Measurements from ENCODE around the gene RPL35. TPM values are rescaled to one million over a fixed set of nuclear protein-coding genes. Genes with fewer than 3 reads are reported as not detected.
"Not testable (repeated sequence)": the region's sequence is repeated elsewhere in the genome, so short reads cannot be mapped to it uniquely, and the experiment has no call there.

Gene RPL35
- total RNA-seq, 1 experiment from 2014 or later: 1,966 TPM

DNA sequence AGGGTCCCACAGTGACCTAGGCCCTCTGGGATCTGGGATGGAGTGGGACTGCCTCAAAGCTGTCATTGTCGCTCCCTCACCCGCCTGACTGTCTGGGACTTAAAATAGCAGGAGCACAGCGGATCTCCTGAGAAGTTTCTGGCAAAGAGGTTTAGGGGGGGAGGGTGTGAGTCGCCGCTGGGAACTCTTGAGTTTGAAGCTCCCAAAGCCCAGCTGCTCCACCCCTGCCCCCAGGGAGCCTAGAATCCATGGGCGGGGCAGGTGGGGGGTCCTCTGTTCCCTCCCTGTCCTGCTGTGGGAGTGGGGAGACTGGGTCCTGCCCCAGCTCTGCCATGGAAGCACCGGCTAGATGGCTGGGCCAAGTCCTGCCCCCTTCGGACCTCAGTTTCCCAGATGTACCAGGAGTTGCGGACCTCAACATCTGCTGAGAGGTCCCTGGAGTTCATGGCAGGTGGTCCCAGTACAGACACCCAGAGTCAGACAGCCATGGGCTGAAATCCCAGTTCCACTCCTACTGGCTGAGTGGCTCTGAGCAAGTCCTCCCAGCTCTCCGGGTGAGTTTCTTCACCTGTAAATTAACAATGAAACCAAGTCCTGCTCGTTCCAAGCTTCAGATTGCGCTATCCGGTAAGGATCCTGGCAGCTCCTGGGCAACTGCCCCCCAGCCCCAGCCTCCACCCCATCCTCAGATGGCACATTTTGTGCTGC is 9.5 kb downstream of the RPL35 start:
- Mint-ChIP-seq H3K4me1 (ENCODE audit: insufficient read depth, unreplicated experiment) (peaks cover 6% of the 10 kb centered on the region), H3K4me3 (ENCODE audit: unreplicated experiment) (peak overlapping the region; percentile 54), H3K27me3 (ENCODE audit: insufficient read depth, unreplicated experiment) (no peaks in the 10 kb centered on the region), H3K9me3 (ENCODE audit: unreplicated experiment) (no peaks in the 10 kb centered on the region), H3K27ac (ENCODE audit: low read depth, unreplicated experiment) (no peak overlapping the region), H3K36me3 (ENCODE audit: insufficient read depth, unreplicated experiment) (peaks cover 14% of the 10 kb centered on the region)
- TF ChIP-seq, protein P1, sequence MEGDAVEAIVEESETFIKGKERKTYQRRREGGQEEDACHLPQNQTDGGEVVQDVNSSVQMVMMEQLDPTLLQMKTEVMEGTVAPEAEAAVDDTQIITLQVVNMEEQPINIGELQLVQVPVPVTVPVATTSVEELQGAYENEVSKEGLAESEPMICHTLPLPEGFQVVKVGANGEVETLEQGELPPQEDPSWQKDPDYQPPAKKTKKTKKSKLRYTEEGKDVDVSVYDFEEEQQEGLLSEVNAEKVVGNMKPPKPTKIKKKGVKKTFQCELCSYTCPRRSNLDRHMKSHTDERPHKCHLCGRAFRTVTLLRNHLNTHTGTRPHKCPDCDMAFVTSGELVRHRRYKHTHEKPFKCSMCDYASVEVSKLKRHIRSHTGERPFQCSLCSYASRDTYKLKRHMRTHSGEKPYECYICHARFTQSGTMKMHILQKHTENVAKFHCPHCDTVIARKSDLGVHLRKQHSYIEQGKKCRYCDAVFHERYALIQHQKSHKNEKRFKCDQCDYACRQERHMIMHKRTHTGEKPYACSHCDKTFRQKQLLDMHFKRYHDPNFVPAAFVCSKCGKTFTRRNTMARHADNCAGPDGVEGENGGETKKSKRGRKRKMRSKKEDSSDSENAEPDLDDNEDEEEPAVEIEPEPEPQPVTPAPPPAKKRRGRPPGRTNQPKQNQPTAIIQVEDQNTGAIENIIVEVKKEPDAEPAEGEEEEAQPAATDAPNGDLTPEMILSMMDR (IDR thresholded peaks at IDR 0.05; ENCODE audit: unreplicated experiment): no peak
- POLR2A ChIA-PET: interaction anchor here (1.0 to 15.3 kb wide), 9 partner anchors 11 to 79 kb away, joined by 3 to 299 read pairs (median 7); partner anchors contain the start of genes ARPC5L, NR6A1, OLFML2A and RPL35
- CTCF ChIA-PET: interaction anchor here (0.5 to 29.4 kb wide), 33 partner anchors 8 to 1296 kb away, joined by 3 to 927 read pairs (median 4); partner anchors contain the start of genes NR6A1 and OLFML2A
- no peak for DNase-seq (ENCODE audit: unreplicated experiment)
- intact Hi-C loops (cut with micrococcal nuclease): loop anchor here (2.0 to 5.0 kb wide), 2 partner anchors 40 to 139 kb away; no protein-coding TSS in a partner anchor
- BruUV-seq (replicated peaks): no TSS peak

DNA sequence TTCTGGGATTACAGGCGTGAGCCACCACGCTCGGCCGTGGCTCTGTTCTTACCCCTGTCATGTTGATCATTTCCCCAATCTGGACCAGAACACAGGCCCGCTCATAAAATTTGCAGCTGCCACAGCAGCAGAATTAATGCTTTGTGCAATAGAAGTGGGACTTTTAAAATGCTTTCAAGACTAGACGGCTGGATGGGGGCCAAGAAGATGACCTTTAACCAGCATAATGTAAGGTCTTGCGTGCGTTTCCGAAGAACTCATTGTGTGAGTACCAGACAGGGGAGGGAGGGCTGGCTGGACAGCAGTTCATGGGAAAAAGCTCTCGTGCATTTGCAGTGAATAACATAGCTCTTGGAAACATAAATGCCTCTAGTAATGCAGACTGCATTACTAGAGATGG is 12.0 kb downstream of the RPL35 start:
- TF ChIP-seq, protein P1 (IDR thresholded peaks at IDR 0.05; ENCODE audit: unreplicated experiment): no peak
- peaks cover 6% of the 10 kb centered on the region for H3K4me1 Mint-ChIP-seq (ENCODE audit: insufficient read depth, unreplicated experiment)
- ChIA-PET CTCF (interaction anchor here (0.6 to 29.4 kb wide), 5 partner anchors 13 to 75 kb away, joined by 3 to 927 read pairs (median 64); partner anchors contain the start of genes NR6A1 and OLFML2A), POLR2A (interaction anchor here (1.1 to 15.3 kb wide), 4 partner anchors 12 to 76 kb away, joined by 3 to 299 read pairs (median 5); partner anchors contain the start of genes NR6A1, OLFML2A and RPL35)
- H3K27me3 Mint-ChIP-seq (ENCODE audit: insufficient read depth, unreplicated experiment): no peaks in the 10 kb centered on the region
- no peak overlapping the region for H3K27ac Mint-ChIP-seq (ENCODE audit: low read depth, unreplicated experiment)
- no peaks in the 10 kb centered on the region for H3K9me3 Mint-ChIP-seq (ENCODE audit: unreplicated experiment)
- H3K36me3 Mint-ChIP-seq (ENCODE audit: insufficient read depth, unreplicated experiment): no peaks in the 10 kb centered on the region
- intact Hi-C loops (cut with micrococcal nuclease): loop anchor here (5.0 kb wide), 1 partner anchor 38 kb away; no protein-coding TSS in a partner anchor
- DNase-seq (ENCODE audit: unreplicated experiment): no peak
- BruUV-seq (replicated peaks): no TSS peak
- no peak overlapping the region for H3K4me3 Mint-ChIP-seq (ENCODE audit: unreplicated experiment)

DNA sequence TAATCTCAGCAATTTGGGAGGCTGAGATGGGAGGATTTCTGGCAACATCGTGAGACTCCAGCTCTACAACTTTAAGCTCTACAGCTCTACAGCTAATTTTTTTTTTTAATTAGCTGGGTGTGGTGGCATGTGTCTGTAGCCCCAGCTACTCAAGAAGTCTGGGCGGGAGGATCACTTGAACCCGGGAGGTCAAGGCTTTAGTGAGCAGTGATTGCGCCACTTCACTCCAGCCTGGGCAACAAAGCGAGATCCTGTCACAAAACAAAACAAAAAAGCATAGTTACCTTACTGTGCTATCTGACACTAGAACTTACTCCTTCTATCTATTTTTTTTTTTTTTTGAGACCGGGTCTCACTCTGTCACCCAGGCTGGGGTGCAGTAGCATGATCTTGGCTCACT is 14.8 kb downstream of the RPL35 start:
- Mint-ChIP-seq H3K4me3 (ENCODE audit: unreplicated experiment) (no peak overlapping the region), H3K36me3 (ENCODE audit: insufficient read depth, unreplicated experiment) (no peaks in the 10 kb centered on the region), H3K4me1 (ENCODE audit: insufficient read depth, unreplicated experiment) (no peaks in the 10 kb centered on the region), H3K9me3 (ENCODE audit: unreplicated experiment) (no peaks in the 10 kb centered on the region), H3K27me3 (ENCODE audit: insufficient read depth, unreplicated experiment) (no peaks in the 10 kb centered on the region), H3K27ac (ENCODE audit: low read depth, unreplicated experiment) (no peak overlapping the region)
- POLR2A ChIA-PET: interaction anchor here (0.9 to 1.7 kb wide), 3 partner anchors 71 to 75 kb away, joined by 3 to 6 read pairs (median 3); partner anchors contain the start of gene NR6A1
- intact Hi-C loops (cut with micrococcal nuclease): no loop called here
- CTCF ChIA-PET: interaction anchor here (0.5 to 29.4 kb wide), 7 partner anchors 9 to 417 kb away, joined by 3 to 927 read pairs (median 4); partner anchors contain the start of genes NR6A1 and OLFML2A
- TF ChIP-seq, protein P1 (IDR thresholded peaks at IDR 0.05; ENCODE audit: unreplicated experiment): no peak
- DNase-seq (ENCODE audit: unreplicated experiment): no peak
- no TSS peak for BruUV-seq (replicated peaks)

DNA sequence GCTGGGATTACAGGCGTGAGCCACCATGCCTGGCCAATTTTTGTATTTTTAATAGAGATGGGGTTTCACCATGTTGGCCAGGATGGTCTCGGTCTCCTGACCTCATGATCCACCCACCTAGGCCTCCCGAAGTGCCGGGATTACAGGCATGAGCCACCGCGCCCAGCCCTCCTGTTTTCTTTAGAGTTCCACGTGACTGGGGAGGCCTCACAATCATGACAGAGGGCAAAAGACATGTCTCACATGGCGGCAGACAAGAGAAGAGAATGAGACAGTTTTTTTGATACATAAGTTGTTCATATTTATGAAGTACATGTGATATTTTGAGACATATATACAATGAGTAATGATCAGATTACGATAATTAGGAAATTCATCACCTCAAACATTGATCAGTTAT is 15.3 kb downstream of the RPL35 start:
- H3K27me3 Mint-ChIP-seq (ENCODE audit: insufficient read depth, unreplicated experiment); H3K4me1 Mint-ChIP-seq (ENCODE audit: insufficient read depth, unreplicated experiment); DNase-seq (ENCODE audit: unreplicated experiment); BruUV-seq (replicated peaks); H3K36me3 Mint-ChIP-seq (ENCODE audit: insufficient read depth, unreplicated experiment); H3K9me3 Mint-ChIP-seq (ENCODE audit: unreplicated experiment); H3K27ac Mint-ChIP-seq (ENCODE audit: low read depth, unreplicated experiment); intact Hi-C loops (cut with micrococcal nuclease); H3K4me3 Mint-ChIP-seq (ENCODE audit: unreplicated experiment): not testable (repeated sequence)
- ChIA-PET CTCF (interaction anchor here (0.6 to 29.4 kb wide), 7 partner anchors 10 to 416 kb away, joined by 3 to 927 read pairs (median 4); partner anchors contain the start of genes NR6A1 and OLFML2A), POLR2A (interaction anchor here (0.7 to 1.1 kb wide), 3 partner anchors 71 to 95 kb away, joined by 3 to 4 read pairs (median 3); no protein-coding TSS in a partner anchor)
